HG03442 (cell line): ENCODE results near the gene COBLL1.
"Not testable (repeated sequence)": the region's sequence is repeated elsewhere in the genome, so short reads cannot be mapped to it uniquely, and the experiment has no call there.

Experiments used
- ATAC-seq: cut with Tn5 transposase; IDR thresholded peaks from one replicate; pipeline ENCODE4 v1.9.1; 2021; ENCODE audit warnings: mild to moderate bottlenecking, moderate library complexity; ENCODE audit not compliant: unreplicated experiment

Gene COBLL1

DNA sequence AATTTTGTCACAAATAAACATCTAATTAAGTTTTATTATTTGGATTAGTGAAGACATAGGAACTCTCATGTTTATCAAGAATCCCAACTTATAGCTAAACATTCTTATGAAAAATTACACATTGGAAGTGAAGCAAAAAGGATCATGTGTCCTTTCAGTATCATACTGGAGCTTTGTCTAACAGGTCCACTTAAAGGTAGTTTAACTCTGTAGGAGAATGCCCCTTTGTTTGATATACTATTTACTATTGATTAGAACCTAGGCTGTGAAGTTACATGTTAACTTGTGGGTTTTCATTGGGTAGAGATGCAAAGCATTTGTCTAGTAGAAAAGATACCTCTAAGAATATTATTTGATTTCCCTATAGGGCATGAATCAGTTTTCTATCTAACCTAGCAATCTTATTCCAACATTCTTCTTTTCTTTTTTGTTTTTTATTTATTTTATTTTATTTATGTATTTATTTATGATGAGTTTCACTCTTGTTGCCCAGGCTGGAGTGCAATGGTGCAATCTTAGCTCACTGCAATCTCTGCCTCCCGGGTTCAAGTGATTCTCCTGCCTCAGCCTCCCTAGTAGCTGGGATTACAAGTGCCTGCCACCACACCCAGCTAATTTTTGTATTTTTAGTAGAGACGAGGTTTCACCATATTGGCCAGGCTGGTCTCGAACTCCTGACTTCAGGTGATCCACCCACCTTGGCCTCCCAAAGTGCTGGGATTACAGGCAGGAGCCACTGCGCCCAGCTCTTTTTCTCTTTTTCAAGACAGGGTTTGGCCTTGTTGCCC lies 18.5 kb upstream of the COBLL1 start:
- ATAC-seq, result not testable (repeated sequence)

DNA sequence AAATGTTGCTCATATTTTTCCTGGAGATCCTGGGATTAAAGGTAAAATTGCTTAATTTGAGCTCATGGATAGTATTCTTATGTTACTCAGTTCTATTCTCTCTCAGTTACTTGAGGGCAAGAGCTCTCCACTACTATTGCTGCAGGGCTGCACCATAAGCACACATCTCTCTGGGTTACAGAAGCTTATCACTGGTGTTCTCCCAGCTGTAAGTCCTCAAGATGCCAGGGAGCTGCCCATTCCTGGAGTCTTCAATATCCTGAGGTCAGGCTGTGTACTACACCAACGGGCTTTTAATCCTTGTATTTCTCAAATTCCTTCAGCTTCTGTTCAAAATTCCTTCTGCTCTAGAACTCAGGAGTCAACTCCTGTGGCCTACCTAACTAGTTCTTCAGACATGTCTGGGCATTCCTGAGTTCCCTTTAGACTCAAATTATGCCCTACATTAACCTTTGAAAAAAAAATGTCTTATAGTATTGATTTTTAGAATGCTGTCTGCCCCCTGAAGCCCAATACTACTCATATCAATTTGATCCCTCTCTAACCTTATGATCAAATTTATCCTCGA lies 17.7 kb upstream of the COBLL1 start:
- no peak for ATAC-seq

DNA sequence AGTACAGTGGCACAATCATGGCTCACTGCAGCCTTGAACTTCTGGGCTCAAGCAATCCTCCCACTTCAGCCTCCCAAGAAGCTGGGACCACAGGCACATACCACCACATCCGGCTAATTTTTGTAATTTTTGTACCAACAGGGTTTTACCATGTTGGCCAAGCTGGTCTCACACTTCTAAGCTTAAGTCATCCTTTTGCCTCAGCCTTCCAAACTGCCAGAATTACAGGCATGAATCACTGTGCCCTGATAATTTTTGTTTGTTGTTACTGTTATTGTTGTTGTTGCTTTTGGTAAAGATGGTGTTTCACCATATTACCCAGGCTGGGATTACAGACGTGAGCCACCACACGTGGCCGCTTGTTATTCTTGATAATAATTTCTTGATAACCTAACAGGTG lies 10.5 kb upstream of the COBLL1 start:
- ATAC-seq, result no peak

DNA sequence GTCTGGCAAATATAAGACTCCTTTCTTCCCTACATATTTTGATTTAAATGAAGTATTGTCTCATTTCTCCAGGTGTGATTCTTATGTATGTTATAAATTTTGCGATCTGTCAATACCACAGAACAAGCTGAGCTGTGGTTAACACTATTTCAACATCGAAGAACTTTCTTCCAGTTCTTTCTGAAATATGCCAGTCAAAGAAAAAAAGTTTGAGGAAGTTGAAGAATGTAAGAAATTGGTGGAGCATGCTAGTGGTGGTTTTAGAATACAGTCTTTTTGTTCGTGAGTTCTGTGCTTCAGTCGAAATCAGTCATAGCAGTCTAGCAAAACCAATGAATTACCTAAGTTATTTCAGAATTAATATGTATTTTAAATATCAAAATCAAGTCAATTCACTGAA lies 8.6 kb upstream of the COBLL1 start:
- ATAC-seq, result no peak

DNA sequence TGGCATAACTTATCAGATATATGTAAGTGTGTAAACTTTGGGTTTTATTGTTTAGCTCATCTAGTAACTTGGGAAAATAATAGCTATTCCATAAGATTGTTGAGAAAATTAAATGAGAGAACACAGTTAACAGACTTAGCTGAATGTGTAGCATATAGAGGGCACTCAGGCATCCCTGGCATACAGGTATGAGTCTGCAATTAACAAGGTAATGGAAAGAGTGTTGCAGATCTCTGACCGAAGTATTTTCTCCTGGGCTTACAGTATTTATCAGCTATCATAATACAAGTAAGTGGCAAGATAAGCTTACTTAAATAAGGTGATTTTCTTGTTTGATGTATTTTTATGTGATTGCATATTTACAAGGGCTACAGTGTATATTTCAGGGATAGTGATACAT lies 7.9 kb upstream of the COBLL1 start:
- no peak for ATAC-seq

DNA sequence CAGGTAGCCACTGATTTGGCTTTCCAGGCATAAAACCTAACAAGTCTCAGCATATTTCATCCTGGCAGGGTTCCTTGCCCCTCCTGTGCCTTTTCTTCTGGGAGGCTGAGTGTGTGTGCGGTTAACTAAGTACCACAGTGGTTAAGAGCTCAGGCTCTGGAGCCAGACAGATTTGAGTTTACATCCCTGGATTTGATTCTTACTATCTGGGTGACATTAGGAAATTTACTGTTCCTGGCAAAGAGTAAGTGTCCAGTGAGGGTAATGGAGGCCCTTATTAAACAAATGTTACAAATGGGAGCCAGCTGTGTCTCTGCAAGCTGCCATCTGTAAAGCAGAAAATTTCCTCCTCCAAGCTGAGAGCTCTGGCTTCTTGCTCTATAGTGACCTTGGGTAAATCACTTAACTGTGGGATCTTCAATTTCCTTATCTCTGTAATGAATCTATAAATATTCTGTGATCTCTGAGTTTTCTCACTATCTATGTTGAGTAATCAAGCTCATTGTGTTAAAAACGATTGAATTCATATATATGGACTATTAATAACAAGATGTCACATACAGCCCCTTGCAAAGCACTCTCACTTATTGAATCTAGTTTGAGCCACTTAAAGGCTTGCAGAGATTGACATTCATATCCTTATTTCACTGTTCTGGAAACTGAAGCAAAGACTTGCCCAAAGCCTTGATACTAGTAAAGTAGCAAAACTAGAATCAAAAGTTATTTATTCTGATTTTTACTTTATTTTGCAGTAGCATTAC lies 6.5 kb upstream of the COBLL1 start:
- no peak for ATAC-seq

DNA sequence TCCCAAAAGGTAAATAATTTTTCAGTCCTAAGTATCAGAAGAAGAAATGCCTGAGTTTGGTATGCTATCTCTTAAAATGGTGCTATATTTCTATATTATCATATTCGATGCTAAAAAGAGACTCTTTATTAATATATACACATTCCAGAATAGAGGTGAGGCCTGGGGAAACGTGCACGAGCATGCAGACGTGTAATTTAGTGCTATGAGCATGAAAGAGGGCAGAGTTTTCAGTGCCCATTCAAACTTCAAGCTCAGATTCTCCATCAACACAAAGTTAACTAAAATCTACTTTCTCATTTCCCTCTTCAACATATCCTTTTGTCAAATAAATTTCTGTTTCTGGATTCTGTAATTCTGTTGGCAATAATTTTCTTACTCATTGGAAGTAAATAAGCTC lies 5.7 kb upstream of the COBLL1 start:
- ATAC-seq, result no peak

DNA sequence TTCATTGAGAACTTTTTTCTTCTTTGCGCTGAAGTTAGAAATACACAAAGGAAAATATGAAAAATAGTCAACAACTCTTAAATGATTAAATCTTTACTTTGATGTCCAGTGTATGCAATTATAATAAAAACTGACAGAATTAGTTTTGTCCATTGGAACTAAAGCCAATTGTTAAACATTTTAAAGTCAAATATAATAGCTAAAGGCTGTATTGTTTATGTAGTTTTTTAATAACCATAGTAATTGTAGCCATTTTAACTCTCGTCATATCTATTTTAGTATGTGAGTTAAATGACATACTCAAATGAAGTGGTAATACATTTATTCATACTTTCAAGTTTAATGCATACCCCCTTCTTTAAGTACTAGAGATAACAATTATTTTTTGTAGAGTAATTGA lies 4.7 kb upstream of the COBLL1 start:
- no peak for ATAC-seq

DNA sequence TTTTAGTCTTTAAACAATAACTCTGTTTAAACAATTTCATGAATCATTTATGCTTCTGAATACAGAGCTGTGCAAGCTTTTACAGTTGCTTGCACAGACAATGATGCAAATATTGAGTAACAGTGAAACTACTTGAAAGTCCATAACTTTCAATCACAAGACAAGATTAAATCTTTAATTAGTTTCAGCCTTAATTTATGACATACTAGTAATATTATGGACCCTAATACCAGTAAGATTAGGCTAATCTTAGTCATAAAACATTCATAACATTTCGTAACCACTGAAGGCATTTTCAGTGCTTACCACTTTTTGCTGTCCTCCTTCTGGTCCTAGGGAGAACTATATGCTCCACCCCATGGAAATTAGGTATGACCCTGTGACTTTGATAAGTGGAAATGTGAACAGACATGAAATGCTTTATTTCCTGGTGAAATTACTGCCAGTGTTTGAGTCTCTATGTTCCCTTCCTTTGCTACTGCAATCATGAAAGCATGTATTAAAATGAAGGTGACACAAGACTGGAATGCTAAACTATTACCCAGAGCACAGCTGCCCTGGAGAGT lies 1.8 kb upstream of the COBLL1 start:
- ATAC-seq, result no peak

DNA sequence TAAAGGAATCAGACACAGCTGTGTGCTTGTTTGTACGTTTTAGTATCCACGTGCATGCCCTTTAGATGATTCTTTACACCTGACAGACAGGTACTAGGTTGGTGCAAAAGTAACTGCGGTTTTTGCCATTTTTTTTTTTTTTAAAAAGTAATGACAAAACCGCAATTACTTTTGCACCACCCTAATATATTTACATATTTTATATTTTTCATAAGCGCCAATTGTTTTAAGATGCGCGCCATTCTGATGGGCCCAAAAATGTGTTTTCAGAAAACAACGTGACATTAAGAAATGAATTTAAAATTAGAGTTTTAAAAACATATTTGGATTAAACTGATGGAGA lies 972 bp upstream of the COBLL1 start:
- no peak for ATAC-seq

DNA sequence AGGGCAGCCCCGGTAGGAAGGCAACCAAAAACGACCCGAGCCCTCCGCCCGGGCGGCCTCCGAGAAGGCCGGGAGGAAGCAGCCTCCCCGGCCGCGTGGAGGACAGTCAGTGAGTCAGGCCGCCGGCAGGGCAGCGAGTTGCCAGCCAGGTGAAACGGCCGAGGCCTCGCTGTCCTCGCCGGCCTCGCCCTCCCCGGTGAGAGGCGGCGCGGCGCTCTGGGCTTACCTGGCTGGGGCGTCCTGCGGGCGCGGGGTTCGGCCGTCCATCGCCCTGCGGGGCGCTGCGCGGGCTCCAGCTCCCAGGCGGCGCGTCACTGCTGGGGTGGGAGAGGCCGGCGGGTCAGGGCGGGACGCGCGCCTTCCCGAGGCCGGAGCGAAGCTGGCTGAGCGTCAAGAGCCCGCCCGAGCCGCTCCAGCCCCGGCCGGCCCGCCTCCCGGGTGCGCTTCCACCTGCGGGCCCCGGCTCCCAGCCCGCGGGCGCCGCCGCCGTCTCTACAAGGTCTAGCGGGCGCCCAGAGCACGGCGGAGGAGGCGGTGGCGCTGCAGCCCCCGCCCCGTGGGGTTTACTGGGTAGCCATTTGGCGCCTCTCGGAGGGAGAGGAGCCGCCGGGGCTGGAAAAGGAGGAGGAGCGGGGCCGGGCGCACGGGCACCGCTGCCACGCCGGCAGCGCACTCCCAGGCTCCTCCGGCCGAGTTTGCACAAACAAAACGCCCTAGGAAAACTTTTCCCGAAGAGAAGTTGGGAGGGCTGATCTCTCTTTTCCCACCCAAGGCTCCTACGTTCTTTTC lies 499 bp downstream of the COBLL1 start:
- peak; percentile 54 for ATAC-seq

DNA sequence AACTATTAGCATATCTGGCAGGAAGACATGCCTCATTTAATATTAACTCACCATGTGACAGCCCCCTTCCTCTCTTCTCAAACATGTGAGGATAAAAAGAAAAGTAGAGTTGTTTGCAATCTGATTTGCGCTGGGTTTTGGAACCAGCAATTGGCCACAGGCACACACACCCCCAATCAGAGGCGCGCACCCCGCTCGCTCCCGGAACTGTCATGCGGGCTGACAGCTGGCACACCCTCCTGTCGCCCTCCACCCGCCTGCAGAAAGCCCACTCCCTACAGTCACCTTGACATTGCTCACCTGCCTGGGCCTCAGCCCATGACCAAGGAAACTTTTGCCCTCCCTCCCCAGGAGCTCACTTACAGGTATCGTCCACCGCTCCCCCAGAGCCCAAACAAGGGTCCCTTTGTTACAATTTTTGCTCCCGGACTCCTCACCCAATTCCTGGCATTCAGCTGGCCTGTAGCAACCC lies 1.1 kb downstream of the COBLL1 start:
- no peak for ATAC-seq

DNA sequence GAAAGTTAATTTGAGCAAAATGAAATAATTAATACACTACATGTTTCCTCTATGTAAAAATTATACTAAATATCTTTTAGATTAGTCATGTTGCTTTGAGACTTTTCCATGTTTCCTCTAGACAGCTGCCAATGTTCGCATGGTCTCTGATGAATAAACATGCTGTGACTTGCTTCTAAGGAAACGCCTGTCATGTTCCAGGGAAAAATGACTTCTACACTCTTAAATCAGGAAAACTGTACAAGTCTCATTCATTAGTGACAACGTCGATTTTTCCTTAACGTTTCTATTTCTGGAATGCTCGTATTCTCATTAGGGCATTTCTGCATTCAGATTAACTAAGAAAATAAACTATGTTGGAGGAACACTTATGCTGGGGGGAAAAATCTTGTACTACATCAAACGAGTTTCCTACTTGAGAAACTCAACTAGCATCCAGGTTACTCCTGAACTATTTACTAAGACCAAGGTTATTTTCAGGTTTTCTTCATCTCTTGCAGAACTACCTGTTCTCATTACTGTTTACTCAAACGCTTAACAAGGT lies 1.6 kb downstream of the COBLL1 start:
- ATAC-seq, result no peak

DNA sequence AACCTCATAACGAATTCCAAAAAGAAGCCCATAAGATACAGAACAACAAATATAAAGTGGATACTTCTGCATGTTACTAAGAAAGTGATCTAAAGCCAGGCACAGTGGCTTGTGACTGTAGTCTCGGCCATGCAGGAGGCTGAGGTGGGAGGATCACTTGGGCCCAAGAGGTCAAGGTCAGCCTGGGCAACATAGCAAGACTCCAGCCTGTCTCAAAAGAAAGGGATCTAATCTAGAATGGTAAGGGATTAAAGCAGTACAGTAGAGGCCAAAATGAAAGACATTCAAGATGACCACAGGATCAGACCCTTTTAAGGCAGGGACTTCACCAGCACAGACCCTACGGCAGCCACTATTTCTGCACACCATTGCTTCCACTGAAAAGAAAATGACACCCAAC lies 3.8 kb downstream of the COBLL1 start:
- ATAC-seq, result no peak

DNA sequence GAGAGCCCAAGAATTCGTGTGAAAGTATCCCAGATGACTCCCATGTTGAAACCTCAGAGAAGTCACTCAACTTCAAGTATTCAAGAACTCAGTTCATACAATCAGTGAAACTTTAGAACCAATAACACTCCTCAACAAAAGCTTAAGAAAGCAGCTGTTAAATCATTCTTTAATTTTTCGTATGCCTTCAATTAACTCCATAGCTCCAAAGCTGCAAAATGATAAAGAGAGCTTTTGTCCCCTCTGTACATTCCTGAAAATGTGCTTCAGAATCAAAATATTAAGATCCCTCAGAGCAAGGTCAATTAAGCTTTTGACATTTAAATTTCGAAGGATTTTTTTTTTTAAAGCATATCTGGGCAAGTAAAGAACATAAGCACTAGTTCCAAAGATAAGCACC lies 4.7 kb downstream of the COBLL1 start:
- no peak for ATAC-seq

DNA sequence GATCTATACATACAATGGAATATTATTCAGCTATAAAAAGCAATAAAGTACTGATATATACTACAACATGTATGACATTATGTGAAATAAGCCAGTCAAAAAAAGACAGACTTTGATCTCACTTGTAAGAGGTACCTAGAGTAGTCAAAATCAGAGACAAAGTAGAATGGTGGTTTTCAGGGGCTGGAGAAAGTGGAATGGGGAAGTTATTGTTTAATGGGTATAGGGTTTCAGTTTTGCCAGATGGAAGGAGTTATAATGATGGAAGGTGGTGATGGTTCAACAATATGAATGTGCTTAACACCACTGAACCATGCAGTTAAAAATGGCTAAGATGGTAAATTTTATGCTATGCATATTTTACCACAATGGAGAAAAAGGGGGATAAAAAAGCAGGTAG lies 6.3 kb downstream of the COBLL1 start:
- ATAC-seq, result no peak

DNA sequence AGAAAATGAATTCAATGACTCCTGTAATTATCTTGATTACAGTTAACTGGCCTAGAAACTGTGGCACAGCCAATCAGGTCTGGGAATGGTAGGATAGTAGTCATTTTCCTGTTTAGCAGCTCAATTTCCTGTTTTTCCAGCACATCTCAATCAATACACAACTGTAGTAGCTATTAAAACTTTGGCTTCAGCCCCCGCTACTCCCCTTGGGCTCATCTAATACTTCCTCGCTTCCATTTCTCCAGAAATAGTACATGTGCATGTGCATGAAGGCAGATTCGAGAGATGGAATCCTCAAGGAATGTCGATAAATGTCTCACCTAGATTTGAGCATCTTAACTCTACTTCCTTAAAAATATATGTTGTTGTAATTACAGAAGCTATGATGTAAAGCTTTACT lies 9.7 kb downstream of the COBLL1 start:
- ATAC-seq, result no peak

DNA sequence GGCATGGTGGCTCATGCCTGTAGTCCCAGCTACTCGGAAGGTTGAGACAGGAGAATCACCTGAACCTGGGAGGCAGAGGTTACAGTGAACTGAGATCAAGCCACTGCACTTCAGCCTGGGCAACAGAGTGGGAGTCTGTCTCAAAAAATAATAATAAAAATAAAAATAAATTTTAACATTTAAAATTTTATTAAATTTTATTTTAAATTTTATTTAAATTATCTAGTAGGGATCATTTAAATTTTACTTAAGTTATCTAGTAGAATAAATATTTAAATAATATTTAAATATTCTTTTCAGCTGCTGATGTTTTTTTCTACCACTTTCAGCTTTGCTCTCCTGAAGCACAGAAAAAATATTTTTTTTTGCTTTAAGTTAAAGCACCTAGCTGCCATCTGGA lies 10.4 kb downstream of the COBLL1 start:
- no peak for ATAC-seq

DNA sequence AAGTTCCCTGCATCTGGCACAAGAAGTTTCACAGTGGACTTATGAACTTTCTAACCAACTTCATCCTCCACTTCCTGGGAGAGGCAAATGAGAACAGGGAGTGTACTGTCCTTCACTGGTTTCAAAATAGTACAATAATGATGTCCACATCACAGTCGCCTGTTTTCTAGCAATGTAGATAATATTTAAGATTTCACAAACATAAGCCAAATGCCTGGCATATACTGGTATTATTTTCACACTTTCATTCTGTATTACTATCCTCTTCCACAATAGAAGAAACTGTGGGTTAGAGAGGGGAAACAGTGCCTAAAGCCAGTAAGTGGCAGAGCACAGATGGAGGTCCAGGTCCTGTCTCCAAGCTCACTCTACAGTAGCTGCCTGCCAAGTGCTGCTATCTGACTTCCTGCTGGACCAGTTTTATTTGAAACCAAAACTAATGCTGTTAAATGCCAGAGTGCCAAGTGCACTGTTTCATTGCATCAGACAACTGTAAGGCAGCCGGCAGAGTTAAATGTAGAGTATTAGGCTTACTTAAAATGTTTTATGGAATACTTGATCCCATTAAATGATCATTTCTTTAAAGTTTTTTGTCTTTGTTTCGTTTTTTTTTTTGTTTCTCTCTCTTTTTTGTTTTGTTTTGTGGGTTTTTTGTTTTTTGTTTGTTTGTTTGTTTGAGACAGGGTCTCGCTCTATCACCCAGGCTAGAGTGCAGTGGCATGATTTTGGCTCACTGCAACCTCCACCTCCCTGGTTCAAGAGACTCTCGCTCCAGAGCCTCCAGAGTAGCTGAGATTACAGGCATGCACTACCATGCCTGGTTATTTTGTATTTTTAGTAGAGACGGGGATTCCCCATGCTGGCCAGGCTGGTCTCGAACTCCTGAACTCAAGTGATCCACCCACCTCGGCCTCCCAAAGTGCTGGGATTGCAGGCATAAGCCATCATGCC lies 15.1 kb downstream of the COBLL1 start:
- ATAC-seq, result no peak

DNA sequence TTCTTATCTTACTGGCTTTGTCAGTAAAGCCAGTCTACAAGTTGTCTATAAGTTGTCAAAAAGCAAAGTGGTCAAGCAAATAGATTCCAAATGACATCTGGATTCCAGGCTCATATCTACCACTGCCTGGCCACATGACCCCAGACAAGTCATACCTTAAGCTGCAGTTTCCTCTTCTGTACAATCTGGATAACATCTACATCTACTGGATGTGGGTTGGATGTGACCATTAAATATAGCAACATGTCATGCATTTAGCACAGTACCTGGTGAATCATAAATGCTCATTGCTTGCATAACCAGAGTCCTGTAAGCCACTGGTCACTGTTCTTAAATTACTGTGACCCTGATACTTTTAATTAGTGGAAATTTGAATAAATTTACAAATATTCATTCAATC lies 16.8 kb downstream of the COBLL1 start:
- no peak for ATAC-seq
